H1 (cell line): ENCODE results near the gene TM9SF2. TPM values are rescaled to one million over a fixed set of nuclear protein-coding genes. Genes with fewer than 3 reads are reported as not detected.

Source experiments
- CTCF ChIA-PET: fragments of 300-600 bp; sonication (Branson Sonifier 250); formaldehyde crosslinking; loops from one replicate; lab custom pipeline; 2021; ENCODE audit not compliant: partially characterized antibody; lab: Charles Lee
- POLR2A ChIA-PET: fragments of 300-600 bp; sonication (Branson Sonifier 250); formaldehyde crosslinking; loops from one replicate; lab custom pipeline; 2021; ENCODE audit warnings: inconsistent platforms; ENCODE audit not compliant: partially characterized antibody; lab: Charles Lee
- DNase-seq, 2 experiments: peaks; one replicate each; pipeline versions ENCODE4 v3.0.0 to v3.0.0-alpha.2; 2010 to 2022; ENCODE audit warnings: low spot score in 2 of 2, low read depth in 1 of 2, mixed read lengths in 1 of 2
- FAIRE-seq: peaks from 2 replicates; lab custom pipeline; 2011; peaks lifted over from hg19 to GRCh38; lab: Jason Lieb, UNC
- H2AFZ ChIP-seq: 2 replicates; pipeline ENCODE4 v1.8.1; 2012; ENCODE audit warnings: low read length, inconsistent platforms
- H2AK5ac ChIP-seq: 2 replicates; pipeline ENCODE4 v1.6.1; 2013; ENCODE audit warnings: low read depth, low read length
- H2BK120ac ChIP-seq: replicated peaks from 2 replicates; pipeline ENCODE3; 2013; ENCODE audit warnings: low read depth, low read length, inconsistent platforms
- H2BK12ac ChIP-seq: 2 replicates; pipeline ENCODE4 v1.6.1; 2013; ENCODE audit warnings: low read depth, low read length
- H2BK15ac ChIP-seq: 2 replicates; pipeline ENCODE4 v1.6.1; 2013; ENCODE audit warnings: low read length
- H2BK20ac ChIP-seq: 2 replicates; pipeline ENCODE4 v1.6.1; 2013; ENCODE audit warnings: low read length
- H2BK5ac ChIP-seq: 2 replicates; pipeline ENCODE4 v1.6.1; 2013; ENCODE audit warnings: low read depth, low read length
- H3K14ac ChIP-seq: 2 replicates; pipeline ENCODE4 v1.6.1; 2013; ENCODE audit warnings: inconsistent platforms; ENCODE audit not compliant: insufficient read length
- H3K18ac ChIP-seq: 2 replicates; pipeline ENCODE4 v1.6.1; 2013; ENCODE audit warnings: low read length; ENCODE audit errors: extremely low read depth
- H3K23ac ChIP-seq: 2 replicates; pipeline ENCODE4 v1.6.1; 2013; ENCODE audit warnings: inconsistent platforms; ENCODE audit not compliant: insufficient read length
- H3K23me2 ChIP-seq: 2 replicates; pipeline ENCODE4 v1.6.1; 2013; ENCODE audit warnings: low read depth, low read length
- H3K27ac ChIP-seq: 2 replicates; pipeline ENCODE4 v1.6.1; 2011; ENCODE audit warnings: low read depth, low read length, inconsistent platforms
- H3K27me3 ChIP-seq, 4 experiments: replicated peaks in 1 of 4; 1 replicate in 1 of 4; 2 replicates in 3 of 4; pipeline versions ENCODE4 v1.6.1 to v1.8.1; 2011 to 2013; ENCODE audit warnings: low read length in 3 of 4, mild to moderate bottlenecking in 3 of 4, inconsistent platforms in 2 of 4, mixed read lengths in 2 of 4, moderate library complexity in 1 of 4; ENCODE audit not compliant: control insufficient read depth in 3 of 4, insufficient read depth in 3 of 4; ENCODE audit errors: extremely low read depth in 1 of 4
- H3K36me3 ChIP-seq, 4 experiments: 2 replicates each; pipeline versions ENCODE4 v1.6.1 to v1.8.1; 2011 to 2013; ENCODE audit warnings: mild to moderate bottlenecking in 4 of 4, low read length in 3 of 4, moderate library complexity in 2 of 4, control low read depth in 1 of 4, inconsistent platforms in 1 of 4; ENCODE audit not compliant: insufficient read depth in 4 of 4, control insufficient read depth in 2 of 4
- H3K4ac ChIP-seq: replicated peaks from 2 replicates; pipeline ENCODE3; 2013; ENCODE audit warnings: low read length, low read depth, mixed read lengths, inconsistent platforms; ENCODE audit not compliant: insufficient read length
- H3K4me1 ChIP-seq, 4 experiments: replicated peaks in 1 of 4; 1 replicate in 1 of 4; 2 replicates in 3 of 4; pipeline versions ENCODE4 v1.6.1 to v1.8.1; 2011 to 2013; ENCODE audit warnings: low read length in 3 of 4, inconsistent platforms in 2 of 4, mixed read lengths in 1 of 4; ENCODE audit not compliant: insufficient read depth in 4 of 4, control insufficient read depth in 3 of 4
- H3K4me2 ChIP-seq, 2 experiments: 2 replicates each; pipeline versions ENCODE4 v1.6.1 to v1.8.1; 2011 to 2013; ENCODE audit warnings: low read depth in 2 of 2, low read length in 2 of 2, control low read depth in 1 of 2, inconsistent platforms in 1 of 2, mild to moderate bottlenecking in 1 of 2; ENCODE audit not compliant: insufficient read depth in 1 of 2
- H3K4me3 ChIP-seq, 4 experiments: fragments of 200-600, 300-600 bp in 1 of 4; sonication (generic), shearing (Covaris generic), sonication (Bioruptor Twin) in 1 of 4; 2 replicates each; pipeline versions ENCODE4 v1.5.1 to v1.8.1; 2011 to 2016; ENCODE audit warnings: low read length in 4 of 4, low read depth in 3 of 4, control low read depth in 2 of 4, inconsistent platforms in 2 of 4, mild to moderate bottlenecking in 2 of 4, mixed read lengths in 1 of 4, moderate library complexity in 1 of 4; ENCODE audit not compliant: insufficient read depth in 2 of 4; ENCODE audit errors: extremely low read depth in 1 of 4
- H3K56ac ChIP-seq: replicated peaks from 2 replicates; pipeline ENCODE3; 2013; ENCODE audit warnings: low read depth, mild to moderate bottlenecking, mixed read lengths, low read length, inconsistent platforms; ENCODE audit not compliant: insufficient read length
- H3K79me1 ChIP-seq: 2 replicates; pipeline ENCODE4 v1.6.1; 2013; ENCODE audit warnings: low read depth, low read length, control low read depth
- H3K79me2 ChIP-seq, 2 experiments: 2 replicates each; pipeline versions ENCODE4 v1.6.1 to v1.8.1; 2012 to 2013; ENCODE audit warnings: low read length in 2 of 2, mild to moderate bottlenecking in 2 of 2, inconsistent platforms in 1 of 2; ENCODE audit not compliant: insufficient read depth in 2 of 2, control insufficient read depth in 1 of 2
- H3K9ac ChIP-seq, 4 experiments: replicated peaks in 1 of 4; 1 replicate in 1 of 4; 2 replicates in 3 of 4; pipeline versions ENCODE4 v1.6.1 to v1.8.1; 2011 to 2013; ENCODE audit warnings: low read depth in 3 of 4, low read length in 3 of 4, control low read depth in 2 of 4, mild to moderate bottlenecking in 2 of 4, moderate library complexity in 2 of 4, inconsistent platforms in 1 of 4; ENCODE audit errors: extremely low read depth in 1 of 4
- H3K9me3 ChIP-seq, 2 experiments: 2 replicates each; pipeline versions ENCODE4 v1.6.1 to v1.8.1; 2012 to 2013; ENCODE audit warnings: mild to moderate bottlenecking in 2 of 2, moderate library complexity in 2 of 2, control low read depth in 1 of 2, inconsistent platforms in 1 of 2, low read depth in 1 of 2, low read length in 1 of 2, mixed read lengths in 1 of 2; ENCODE audit not compliant: insufficient read depth in 2 of 2
- H4K20me1 ChIP-seq, 2 experiments: replicated peaks in 1 of 2; 2 replicates each; pipeline versions ENCODE3 to v1.8.1; 2011 to 2013; ENCODE audit warnings: inconsistent platforms in 2 of 2, low read length in 2 of 2, mild to moderate bottlenecking in 1 of 2; ENCODE audit not compliant: insufficient read depth in 2 of 2, control insufficient read depth in 1 of 2
- H4K5ac ChIP-seq: 2 replicates; pipeline ENCODE4 v1.6.1; 2013; ENCODE audit warnings: low read length, low read depth, mixed read lengths, inconsistent platforms; ENCODE audit not compliant: insufficient read length
- H4K8ac ChIP-seq: 2 replicates; pipeline ENCODE4 v1.8.0; 2013; ENCODE audit warnings: mild to moderate bottlenecking, moderate library complexity, low read length, inconsistent platforms; ENCODE audit not compliant: insufficient read depth; ENCODE audit errors: extremely low read depth
- H4K91ac ChIP-seq: replicated peaks from 2 replicates; pipeline ENCODE3; 2013; ENCODE audit warnings: low read length, mixed read lengths, inconsistent platforms; ENCODE audit not compliant: insufficient read length
- SP1 ChIP-seq: IDR thresholded peaks from 2 replicates; pipeline ENCODE4 v1.6.1; 2011; ENCODE audit warnings: low read depth, low read length
- WGBS, 2 experiments: shearing (Covaris generic) in 1 of 2; methylation state at CpG; one replicate each; pipeline versions ENCODE4 v1.1.6 to v1.1.7; 2013 to 2015; ENCODE audit warnings: low lambda C conversion rate in 2 of 2, mixed read lengths in 2 of 2, inconsistent platforms in 1 of 2, low coverage in 1 of 2, missing lambda C conversion rate in 1 of 2; ENCODE audit not compliant: insufficient replicate concordance in 2 of 2, insufficient coverage in 1 of 2, insufficient read length in 1 of 2; ENCODE audit errors: extremely low coverage in 1 of 2, missing lambda C conversion rate in 1 of 2; 5-methylcytosine and 5-hydroxymethylcytosine counted together
- polyA plus RNA-seq, 7 experiments: library from polyadenylated mRNA; depleted of rRNA in 3 of 7; stranded (reverse) in 5 of 7; unstranded in 2 of 7; fragments of >200 nt in 5 of 7; fragments of 200-250 nt in 2 of 7; gene quantifications; 1 replicate in 5 of 7; 2 replicates in 1 of 7; 4 replicates in 1 of 7; pipeline versions ENCODE4 v1.2.1 to v1.2.3, GENCODE V29; 2011 to 2013; ENCODE audit warnings: missing spikeins in 2 of 7, mixed read lengths in 2 of 7
- total RNA-seq: library from RNA; stranded (reverse); fragmentation: NEBNext Ultra II Directional; extraction: Animal tissue kit (Norgen Biotek cat#: 25700); gene quantifications from 2 replicates; pipeline ENCODE4 v1.2.1, GENCODE V29; 2021

The TM9SF2 gene
- total and polyA plus RNA-seq, 2 of the 8 experiments (the other 6 are each of a cell fraction or from before 2014, with no cell fraction given): 68.0 to 101 TPM

- H4K8ac ChIP-seq: no peak overlapping the region
- H4K5ac ChIP-seq: no peak overlapping the region
- no peaks in the 10 kb centered on the region for H3K23me2 ChIP-seq
- H3K4ac ChIP-seq: no peak overlapping the region
- H3K23ac ChIP-seq: no peak overlapping the region
- ChIA-PET CTCF (no interaction called here), POLR2A (no interaction called here)
- H4K20me1 ChIP-seq: no peaks in the 10 kb centered on the region
- H3K18ac ChIP-seq: no peak overlapping the region
- H3K27me3 ChIP-seq: no peaks in the 10 kb centered on the region
- DNase-seq: no peak
- H2BK12ac ChIP-seq: no peak overlapping the region
- H3K4me1 ChIP-seq: peaks cover 3 to 6% (median 5%) of the 10 kb centered on the region in 4 experiments; a peak in 4 of 7 replicates
- no peak overlapping the region for H2BK20ac ChIP-seq
- H3K56ac ChIP-seq: no peak overlapping the region
- H4K91ac ChIP-seq: no peak overlapping the region
- no peaks in the 10 kb centered on the region for H3K79me1 ChIP-seq
- no peaks in the 10 kb centered on the region for H3K79me2 ChIP-seq
- H3K4me2 ChIP-seq: no peak overlapping the region
- H2BK15ac ChIP-seq: no peak overlapping the region
- H3K9me3 ChIP-seq: no peaks in the 10 kb centered on the region
- WGBS, 2 experiments: 92% methylated on average over 5 of the region's 5 CpGs; no CpG with 5 or more reads in 1 of the 2 experiments
- no peak overlapping the region for H2BK120ac ChIP-seq
- H3K14ac ChIP-seq: no peak overlapping the region
- H3K36me3 ChIP-seq: no peaks in the 10 kb centered on the region
- H3K9ac ChIP-seq: no peak overlapping the region
- H2BK5ac ChIP-seq: no peak overlapping the region
- H2AFZ ChIP-seq: no peak overlapping the region; the same call in 1 of the 2 replicates
- no peak overlapping the region for H2AK5ac ChIP-seq
- no peak for FAIRE-seq
- no peak overlapping the region for H3K4me3 ChIP-seq
- H3K27ac ChIP-seq: no peak overlapping the region
- TF ChIP-seq SP1: no peak
Measured at GRCh38 chr13:99596180-99596579, 94.9 kb downstream of the TM9SF2 start.
